D341Med (cell line): Measurements from ENCODE around the gene NCKAP5.

Experiments
- DNase-seq: peaks from one replicate; pipeline ENCODE4 v3.0.0; 2012; ENCODE audit warnings: low spot score

The NCKAP5 gene

DNA sequence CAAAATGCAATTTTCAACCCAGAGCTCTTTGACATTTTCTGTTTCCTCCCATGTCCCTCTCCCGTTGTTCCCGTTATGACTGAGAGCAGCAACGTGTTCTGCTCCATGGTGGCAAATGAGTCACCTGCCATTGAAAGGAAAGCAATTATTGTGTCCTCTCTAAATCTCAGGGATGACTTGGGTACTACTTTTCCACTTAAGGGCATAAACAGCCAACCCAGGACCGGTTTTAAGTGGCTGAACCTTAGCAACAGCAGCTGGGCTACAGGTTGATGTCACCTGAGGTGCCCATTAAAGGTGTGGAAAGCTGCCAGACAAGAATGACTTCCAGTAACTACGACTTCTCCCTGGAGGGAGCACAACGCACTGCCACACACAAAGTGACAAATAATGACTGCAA is 236.8 kb downstream of the NCKAP5 start:
- no peak for DNase-seq

DNA sequence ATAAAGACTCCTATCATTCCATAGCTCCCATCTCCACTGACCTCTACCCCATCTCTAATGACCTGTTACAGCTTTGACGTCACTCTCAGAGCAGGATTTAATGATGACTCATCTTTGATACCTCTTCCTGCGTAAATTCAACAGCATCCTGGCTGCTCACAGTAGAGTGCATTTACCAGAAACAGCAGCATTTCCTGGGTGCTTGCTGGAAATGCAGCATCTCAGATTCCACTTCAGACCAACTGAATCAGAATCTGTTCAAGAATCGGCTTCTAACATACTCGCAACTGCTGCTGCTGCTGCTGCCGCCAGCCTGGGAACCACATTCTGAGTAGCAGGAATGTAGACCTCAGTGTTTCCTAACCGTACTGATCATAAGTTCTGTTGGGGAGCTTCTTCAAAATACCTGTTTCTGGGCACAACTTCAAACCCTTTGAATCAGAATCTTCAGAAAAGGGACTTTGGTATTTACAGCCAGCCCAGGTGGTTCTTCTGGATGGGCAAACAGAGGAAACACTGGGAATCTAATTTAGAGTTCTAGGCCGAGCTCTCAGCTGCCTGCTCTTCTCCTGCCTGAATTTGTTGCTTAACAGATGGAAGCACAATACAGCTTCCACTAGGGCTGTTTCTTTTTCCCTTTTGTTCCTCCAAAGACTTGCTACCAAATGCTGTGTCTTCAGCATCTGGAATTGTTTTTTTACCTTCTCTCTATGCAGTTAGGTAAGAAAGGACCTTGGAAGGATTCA is 241.4 kb downstream of the NCKAP5 start:
- no peak for DNase-seq

DNA sequence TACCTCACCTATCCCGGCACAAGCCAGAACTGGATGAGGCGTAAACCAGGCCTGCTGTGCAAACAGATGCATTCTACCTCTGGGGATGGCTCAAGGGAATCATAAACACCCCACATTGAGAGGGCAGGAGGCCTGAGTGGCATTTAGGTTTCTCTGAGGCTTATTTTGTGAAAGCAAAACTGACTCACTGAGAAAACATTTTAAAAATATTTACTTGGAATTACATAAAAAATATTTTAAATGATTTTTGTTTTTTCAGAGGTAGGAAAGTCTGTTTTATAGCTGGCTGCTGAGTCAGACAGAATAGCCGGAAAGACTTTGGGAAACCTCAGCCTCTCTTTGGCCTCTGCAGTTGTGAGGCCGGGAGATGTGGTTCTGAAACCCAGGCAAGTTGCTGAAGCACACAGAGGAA is 244.1 kb downstream of the NCKAP5 start:
- DNase-seq, result no peak

DNA sequence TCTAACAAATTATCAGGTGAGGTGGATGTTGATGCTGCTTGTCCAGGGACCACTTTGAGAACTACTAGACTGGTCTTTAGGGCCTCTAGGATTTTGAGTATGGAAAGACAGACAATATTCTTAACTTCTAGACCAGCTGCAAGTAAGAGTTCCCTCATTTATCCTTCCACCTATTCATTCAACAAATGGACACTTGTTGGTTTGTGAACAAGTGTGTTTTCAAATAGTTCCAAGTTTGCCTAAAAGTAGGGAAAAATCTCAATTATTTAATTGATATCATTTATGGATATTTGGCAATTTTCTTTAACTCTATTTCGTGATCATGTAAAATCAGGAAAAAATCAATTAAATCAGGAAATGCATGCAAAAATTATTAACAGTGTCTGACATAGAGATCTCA is 245.4 kb downstream of the NCKAP5 start:
- no peak for DNase-seq

GRCh38 chr2:133317178-133317577 is 251.1 kb downstream of the NCKAP5 start:
- DNase-seq, result no peak

DNA sequence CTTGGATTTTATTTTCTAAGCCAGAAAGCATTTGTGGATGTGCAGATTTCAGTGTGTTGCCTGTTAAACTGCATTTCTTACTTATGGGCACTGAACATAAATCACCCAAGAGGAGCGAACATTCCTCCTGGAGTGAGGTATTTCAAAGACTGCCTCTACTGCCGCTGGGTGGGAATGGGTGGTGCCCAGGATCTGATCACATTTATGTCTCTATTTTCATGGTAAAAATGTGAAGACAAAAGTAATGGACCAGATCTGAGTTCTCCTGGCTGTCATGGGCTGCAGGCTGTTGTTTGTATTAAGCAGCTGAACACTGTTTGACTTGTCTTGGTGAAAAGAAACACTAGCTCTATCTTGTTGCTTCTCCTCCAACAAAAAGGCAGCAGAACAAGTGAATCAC is 251.7 kb downstream of the NCKAP5 start:
- no peak for DNase-seq

- no peak for DNase-seq
These were observed 253.0 kb downstream of the NCKAP5 start for GRCh38 chr2:133315280-133315679.

DNA sequence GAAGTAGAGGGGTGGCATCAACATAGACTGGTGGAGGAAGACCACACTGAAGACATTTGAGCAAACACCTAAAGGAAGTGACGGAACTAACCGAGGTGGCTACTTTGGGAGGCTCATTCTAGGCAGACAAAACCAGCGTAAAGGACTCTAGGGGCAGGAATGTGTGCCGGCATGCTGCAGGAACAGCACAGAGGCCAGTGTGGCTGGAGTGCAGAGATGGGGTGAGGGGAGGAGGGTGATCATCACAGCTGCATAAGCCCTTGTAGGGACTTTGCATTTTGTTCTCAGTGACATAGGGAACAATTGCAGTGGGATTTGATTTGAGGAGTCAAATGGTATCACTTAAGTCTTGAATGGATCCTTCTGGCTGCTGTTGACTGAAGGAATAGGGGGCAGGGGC is 253.5 kb downstream of the NCKAP5 start:
- no peak for DNase-seq

DNA sequence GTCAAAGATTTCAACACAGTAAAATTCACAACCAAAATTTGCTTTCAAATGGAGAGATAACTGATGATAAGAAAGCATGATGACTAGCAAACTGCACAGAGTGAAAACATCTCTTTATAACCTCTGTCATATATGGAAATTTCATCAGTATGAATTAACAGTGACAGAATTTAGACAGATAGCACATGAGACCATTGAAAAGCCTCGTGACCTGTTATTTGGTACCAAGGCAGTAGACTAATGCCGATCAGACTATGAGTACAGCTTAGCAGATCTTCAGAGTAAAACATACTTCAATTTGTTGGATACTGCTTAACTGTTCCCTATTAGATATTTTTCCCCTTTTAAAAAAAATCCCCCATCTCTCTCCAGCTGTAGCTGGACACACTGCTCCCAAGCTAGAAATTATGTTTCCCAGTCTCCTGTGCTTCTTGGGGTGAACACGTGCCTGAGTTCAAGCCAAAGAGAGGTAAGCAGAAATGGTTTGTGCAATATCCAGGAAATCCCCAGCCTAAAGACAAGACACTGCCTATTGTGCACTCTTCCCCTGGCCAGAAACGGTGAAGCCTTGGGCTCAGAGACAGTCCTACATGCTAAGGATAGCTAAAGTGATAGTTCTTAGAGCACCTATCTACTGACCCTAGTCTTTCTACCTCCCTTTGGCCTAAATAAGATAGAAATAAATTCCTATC is 256.1 kb downstream of the NCKAP5 start:
- DNase-seq, result no peak

GRCh38 chr2:133306236-133306635 is 262.0 kb downstream of the NCKAP5 start:
- DNase-seq, result no peak

- DNase-seq, result no peak
These were observed 263.9 kb downstream of the NCKAP5 start for GRCh38 chr2:133304344-133304743.

DNA sequence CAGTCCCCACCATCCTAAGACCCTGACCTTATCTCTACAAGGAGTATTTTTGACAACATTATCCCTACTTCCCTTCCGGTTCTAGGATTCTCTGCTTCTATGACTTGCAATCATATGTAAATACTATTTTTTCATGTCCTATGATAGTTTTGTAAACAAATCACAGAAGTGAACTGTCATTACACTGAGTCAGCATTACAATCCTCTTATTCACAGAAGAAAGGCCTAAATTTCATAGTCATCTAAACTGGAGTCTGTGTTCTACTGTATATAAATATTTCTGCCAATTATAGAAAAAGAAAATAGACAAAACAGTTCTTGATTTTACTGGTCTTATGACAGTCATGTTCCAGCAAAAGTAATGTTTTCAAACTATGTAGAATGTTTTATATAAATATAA is 265.1 kb downstream of the NCKAP5 start:
- no peak for DNase-seq

DNA sequence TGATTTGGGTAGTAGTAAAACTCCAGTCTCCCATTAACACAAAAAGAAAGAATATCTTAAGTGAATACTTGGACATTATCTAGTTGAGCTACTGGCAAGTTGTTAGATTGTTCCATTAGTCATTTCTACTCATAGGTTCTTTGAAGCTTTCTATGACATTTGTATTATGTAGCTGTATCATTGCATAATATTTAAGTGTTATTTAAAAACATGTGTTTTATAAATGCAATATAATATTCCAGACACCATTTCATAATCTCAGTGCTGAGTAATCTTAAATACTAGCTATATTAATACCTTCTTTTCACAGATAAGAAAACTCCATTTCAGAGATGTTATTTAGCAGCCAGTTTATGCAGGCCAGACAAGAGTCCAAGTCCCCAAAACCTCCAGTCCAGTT is 271.9 kb downstream of the NCKAP5 start:
- no peak for DNase-seq

- DNase-seq, result no peak
These were observed 274.5 kb downstream of the NCKAP5 start for GRCh38 chr2:133293544-133294353.

DNA sequence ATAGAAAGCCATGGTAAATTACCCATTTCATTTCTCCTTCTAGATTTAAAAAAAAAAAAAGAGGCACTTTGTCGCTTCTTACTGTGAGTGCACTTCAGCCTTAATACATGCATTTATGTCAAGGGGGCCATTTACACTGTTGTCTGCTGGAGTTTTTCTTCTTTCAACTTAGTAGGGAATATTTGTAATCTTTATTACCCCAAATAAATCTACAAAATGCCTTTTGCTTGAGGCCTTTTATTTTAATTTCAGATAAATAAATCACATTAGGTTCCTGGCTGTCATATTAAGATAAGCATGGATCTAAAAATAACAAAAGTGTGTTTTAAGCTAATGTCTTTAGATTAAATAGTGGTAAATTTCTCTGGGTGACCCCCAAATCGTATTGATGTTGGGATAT is 276.0 kb downstream of the NCKAP5 start:
- DNase-seq, result no peak

- no peak for DNase-seq
These were observed 280.6 kb downstream of the NCKAP5 start for GRCh38 chr2:133287709-133288108.

DNA sequence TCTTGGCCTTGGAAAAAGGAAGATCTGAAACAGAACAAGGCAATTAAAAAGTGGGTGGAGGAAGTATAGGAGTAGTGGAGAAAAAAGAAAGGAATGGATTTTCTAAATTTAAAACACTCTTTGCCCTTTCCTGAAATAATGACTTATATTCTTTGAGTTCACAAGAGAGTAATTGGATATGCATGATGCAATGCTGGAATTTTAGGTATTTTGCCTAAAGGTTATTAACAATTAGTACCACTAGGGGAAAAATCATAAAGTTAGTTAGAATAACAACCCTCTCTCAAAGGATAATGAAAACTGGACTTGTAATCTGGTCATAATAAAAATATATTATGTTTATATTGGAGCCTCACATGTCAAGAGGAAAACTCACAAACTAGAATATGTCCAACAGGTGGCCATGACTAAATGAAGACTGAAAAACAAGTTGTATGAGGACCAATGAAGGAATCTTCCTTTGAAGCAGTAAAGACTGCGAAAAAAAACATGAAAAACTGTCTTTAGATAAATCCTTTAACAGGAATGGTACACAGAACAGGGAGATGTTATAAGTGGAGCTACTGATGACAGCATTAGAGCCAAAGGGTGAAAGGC is 281.8 kb downstream of the NCKAP5 start:
- DNase-seq, result no peak

DNA sequence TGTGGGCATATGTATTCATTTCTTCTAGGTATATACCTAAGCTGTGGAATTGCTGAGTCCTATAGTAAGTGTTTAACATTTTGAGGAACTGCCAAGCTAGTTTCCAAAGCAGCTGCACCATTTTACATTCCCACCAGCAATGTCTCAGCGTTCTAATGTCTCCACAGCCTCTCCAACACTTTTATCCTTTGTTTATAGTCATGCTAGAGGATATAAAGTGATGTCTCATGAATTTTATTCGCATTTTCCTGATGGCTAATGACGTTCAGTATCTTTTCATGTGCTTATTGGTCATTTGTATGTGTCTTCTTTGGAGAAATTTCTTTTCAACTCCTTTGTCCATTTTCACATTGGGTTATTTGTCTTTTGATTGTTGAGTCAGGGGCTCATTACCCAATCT is 295.2 kb downstream of the NCKAP5 start:
- DNase-seq, result no peak

DNA sequence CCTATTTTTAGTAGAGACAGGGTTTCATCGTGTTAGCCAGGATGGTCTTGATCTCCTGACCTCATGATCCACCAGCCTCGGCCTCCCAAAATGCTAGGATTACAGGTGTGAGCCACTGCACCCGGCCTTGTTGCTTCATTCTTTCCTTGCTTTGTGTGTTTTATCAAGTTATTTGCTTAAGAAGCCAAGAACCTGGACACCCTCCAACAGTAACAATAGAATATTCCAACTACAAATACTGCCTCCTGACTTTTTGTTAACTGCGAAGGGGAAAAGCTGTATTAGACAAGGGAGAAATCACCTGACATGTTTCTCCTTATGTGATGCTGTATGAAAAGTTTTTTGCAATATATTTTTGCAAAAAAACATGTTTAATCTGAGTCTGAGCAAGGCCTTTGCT is 297.2 kb downstream of the NCKAP5 start:
- no peak for DNase-seq

GRCh38 chr2:133270550-133270949 is 297.7 kb downstream of the NCKAP5 start:
- no peak for DNase-seq

- DNase-seq, result no peak
These were observed 301.2 kb downstream of the NCKAP5 start for GRCh38 chr2:133266926-133267590.
